ENCODE results near the gene KCTD11. TPM values are rescaled to one million over a fixed set of nuclear protein-coding genes. Genes with fewer than 3 reads are reported as not detected.
"Not testable (repeated sequence)": the region's sequence is repeated elsewhere in the genome, so short reads cannot be mapped to it uniquely, and the experiment has no call there.

Gene KCTD11
- total RNA-seq, 2 experiments from 2014 or later = 6.0 to 8.6 TPM

DNA sequence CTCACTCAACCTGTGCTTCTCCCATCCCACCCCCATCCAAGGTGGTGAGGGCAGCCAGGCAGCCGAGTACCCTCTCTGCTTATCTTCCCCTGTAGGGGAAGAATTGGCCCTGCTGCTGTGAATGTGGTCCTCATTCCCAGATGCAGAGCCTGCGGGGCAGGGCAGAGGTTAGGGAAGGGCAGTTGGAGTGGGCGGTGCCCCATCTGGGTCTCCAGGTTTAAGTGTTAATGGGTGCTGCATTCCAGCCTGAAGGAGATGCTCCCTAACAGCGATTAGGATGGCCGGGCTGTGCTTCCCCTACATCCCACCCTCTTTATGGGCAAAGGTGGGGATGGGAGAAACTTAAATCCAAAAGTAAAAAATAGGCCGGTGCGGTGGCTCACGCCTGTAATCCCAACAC is 15.1 kb downstream of the KCTD11 start:
- no peak for DNase-seq (ENCODE audit: low spot score)
- Histone ChIP-seq H4K20me1 (ENCODE audit: insufficient read depth, low read length) (no peaks in the 10 kb centered on the region), H2AFZ (ENCODE audit: low read length) (no peak overlapping the region), H3K9me2 (ENCODE audit: insufficient read depth, low read length) (no peaks in the 10 kb centered on the region), H3K9me3 (ENCODE audit: low read length) (no peaks in the 10 kb centered on the region), H3K4me1 (ENCODE audit: insufficient read depth, low read length, poor library complexity, severe bottlenecking) (no peaks in the 10 kb centered on the region), H3K36me3 (ENCODE audit: insufficient read depth, low read length) (no peaks in the 10 kb centered on the region), H3K79me2 (ENCODE audit: insufficient read depth, low read depth, low read length) (no peaks in the 10 kb centered on the region), H3K4me2 (ENCODE audit: low read length) (no peak overlapping the region), H3K4me3 (ENCODE audit: low read depth, low read length, poor library complexity, severe bottlenecking) (no peak overlapping the region), H3K27ac (ENCODE audit: low read depth, low read length, poor library complexity, severe bottlenecking) (no peak overlapping the region)
- BruUV-seq (replicated peaks) = no TSS peak
- CTCF ChIA-PET (ENCODE audit: unreplicated experiment) = no interaction called here
- intact Hi-C loops (cut with micrococcal nuclease; ENCODE audit: unreplicated experiment) = no loop called here
- no peak for TF ChIP-seq EZH2phosphoT487 (IDR thresholded peaks at IDR 0.05; ENCODE audit: borderline replicate concordance, low read depth, low read length)
- TF ChIP-seq, protein P1, sequence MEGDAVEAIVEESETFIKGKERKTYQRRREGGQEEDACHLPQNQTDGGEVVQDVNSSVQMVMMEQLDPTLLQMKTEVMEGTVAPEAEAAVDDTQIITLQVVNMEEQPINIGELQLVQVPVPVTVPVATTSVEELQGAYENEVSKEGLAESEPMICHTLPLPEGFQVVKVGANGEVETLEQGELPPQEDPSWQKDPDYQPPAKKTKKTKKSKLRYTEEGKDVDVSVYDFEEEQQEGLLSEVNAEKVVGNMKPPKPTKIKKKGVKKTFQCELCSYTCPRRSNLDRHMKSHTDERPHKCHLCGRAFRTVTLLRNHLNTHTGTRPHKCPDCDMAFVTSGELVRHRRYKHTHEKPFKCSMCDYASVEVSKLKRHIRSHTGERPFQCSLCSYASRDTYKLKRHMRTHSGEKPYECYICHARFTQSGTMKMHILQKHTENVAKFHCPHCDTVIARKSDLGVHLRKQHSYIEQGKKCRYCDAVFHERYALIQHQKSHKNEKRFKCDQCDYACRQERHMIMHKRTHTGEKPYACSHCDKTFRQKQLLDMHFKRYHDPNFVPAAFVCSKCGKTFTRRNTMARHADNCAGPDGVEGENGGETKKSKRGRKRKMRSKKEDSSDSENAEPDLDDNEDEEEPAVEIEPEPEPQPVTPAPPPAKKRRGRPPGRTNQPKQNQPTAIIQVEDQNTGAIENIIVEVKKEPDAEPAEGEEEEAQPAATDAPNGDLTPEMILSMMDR (conservative IDR thresholded peaks at IDR 0.05; ENCODE audit: low read length) = no peak
- POLR2A ChIA-PET = interaction anchor here (0.6 kb wide), 1 partner anchor 78 kb away, joined by 4 read pairs; no protein-coding TSS in a partner anchor

DNA sequence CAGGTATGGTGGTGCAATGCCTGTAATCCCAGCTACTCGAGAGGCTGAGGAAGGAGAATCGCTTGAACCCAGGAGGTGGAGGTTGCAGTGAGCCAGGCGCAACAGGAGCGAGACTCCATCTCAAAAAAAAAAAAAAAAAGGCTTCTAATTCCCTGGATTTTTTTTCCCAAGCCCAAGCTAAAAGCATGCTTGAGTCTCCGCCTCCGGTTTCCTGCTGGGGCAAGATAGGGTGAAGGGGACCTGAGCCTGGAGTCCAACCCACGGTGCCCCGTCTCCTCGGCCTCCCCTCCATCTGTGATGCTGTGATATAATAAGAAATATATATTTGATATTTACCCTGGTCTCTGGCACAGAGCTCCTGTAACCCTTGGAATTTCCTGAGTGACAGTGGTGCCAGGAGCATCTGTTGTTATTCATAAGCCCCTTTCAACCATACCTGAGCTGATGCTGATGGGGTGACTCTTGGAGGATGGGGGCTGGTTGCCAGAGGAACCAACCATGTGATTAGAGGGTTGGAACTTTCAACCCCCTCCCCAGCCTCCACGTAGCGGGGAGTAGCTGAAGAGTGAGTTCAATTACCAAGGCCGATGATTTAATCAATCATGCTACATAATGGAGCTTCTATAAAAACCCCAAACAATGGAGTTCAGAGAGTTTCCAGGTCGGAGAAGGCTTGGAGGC is 16.1 kb downstream of the KCTD11 start:
- POLR2A ChIA-PET = interaction anchor here (0.6 kb wide), 2 partner anchors 77 to 1522 kb away, joined by 3 to 4 read pairs; no protein-coding TSS in a partner anchor
- Histone ChIP-seq H2AFZ (ENCODE audit: low read length) (no peak overlapping the region), H3K4me3 (ENCODE audit: low read depth, low read length, poor library complexity, severe bottlenecking) (no peak overlapping the region), H3K4me1 (ENCODE audit: insufficient read depth, low read length, poor library complexity, severe bottlenecking) (no peaks in the 10 kb centered on the region), H3K9me2 (ENCODE audit: insufficient read depth, low read length) (no peaks in the 10 kb centered on the region), H3K27ac (ENCODE audit: low read depth, low read length, poor library complexity, severe bottlenecking) (no peak overlapping the region), H3K79me2 (ENCODE audit: insufficient read depth, low read depth, low read length) (no peaks in the 10 kb centered on the region), H3K9me3 (ENCODE audit: low read length) (no peaks in the 10 kb centered on the region), H3K4me2 (ENCODE audit: low read length) (no peak overlapping the region), H3K36me3 (ENCODE audit: insufficient read depth, low read length) (no peaks in the 10 kb centered on the region), H4K20me1 (ENCODE audit: insufficient read depth, low read length) (no peaks in the 10 kb centered on the region)
- BruUV-seq (replicated peaks) = no TSS peak
- no peak for DNase-seq (ENCODE audit: low spot score)
- CTCF ChIA-PET (ENCODE audit: unreplicated experiment) = no interaction called here
- TF ChIP-seq, protein P1 (conservative IDR thresholded peaks at IDR 0.05; ENCODE audit: low read length) = no peak
- TF ChIP-seq EZH2phosphoT487 (IDR thresholded peaks at IDR 0.05; ENCODE audit: borderline replicate concordance, low read depth, low read length) = no peak
- intact Hi-C loops (cut with micrococcal nuclease; ENCODE audit: unreplicated experiment) = no loop called here

DNA sequence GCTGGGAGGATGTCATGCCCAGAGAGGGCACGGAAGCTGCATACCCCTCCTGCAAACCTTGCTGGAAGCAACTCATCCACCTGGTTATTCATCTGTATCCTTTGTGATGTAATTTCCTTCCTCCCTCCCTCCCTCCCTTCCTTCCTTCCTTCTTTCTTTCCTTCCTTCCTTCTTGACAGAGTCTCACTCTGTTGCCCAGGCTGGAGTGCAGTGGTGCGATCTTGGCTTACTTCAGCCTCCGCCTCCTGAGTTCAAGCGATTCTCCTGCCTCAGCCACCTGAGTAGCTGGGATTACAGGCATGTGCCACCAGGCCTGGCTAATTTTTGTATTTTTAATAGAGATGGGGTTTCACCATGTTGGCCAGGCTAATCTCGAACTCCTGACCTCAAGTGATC is 16.6 kb downstream of the KCTD11 start:
- BruUV-seq (replicated peaks); H3K9me3 ChIP-seq (ENCODE audit: low read length); intact Hi-C loops (cut with micrococcal nuclease; ENCODE audit: unreplicated experiment); H3K9me2 ChIP-seq (ENCODE audit: insufficient read depth, low read length); H3K36me3 ChIP-seq (ENCODE audit: insufficient read depth, low read length); CTCF ChIA-PET (ENCODE audit: unreplicated experiment); DNase-seq (ENCODE audit: low spot score); H3K4me2 ChIP-seq (ENCODE audit: low read length); H3K79me2 ChIP-seq (ENCODE audit: insufficient read depth, low read depth, low read length); H2AFZ ChIP-seq (ENCODE audit: low read length); H3K4me3 ChIP-seq (ENCODE audit: low read depth, low read length, poor library complexity, severe bottlenecking); H4K20me1 ChIP-seq (ENCODE audit: insufficient read depth, low read length); POLR2A ChIA-PET; H3K4me1 ChIP-seq (ENCODE audit: insufficient read depth, low read length, poor library complexity, severe bottlenecking); H3K27ac ChIP-seq (ENCODE audit: low read depth, low read length, poor library complexity, severe bottlenecking): not testable (repeated sequence)
